ENCODE measurements around the gene SMURF2.
"Not testable (repeated sequence)": the region's sequence is repeated elsewhere in the genome, so short reads cannot be mapped to it uniquely, and the experiment has no call there.

SMURF2 gene

GRCh38 chr17:64615028-64615677 lies 47.0 kb downstream of the SMURF2 start:
- DNase-seq (ENCODE audit: extremely low spot score): no peak
- ChIA-PET POLR2A (no interaction called here), CTCF (interaction anchor here (0.6 kb wide), 3 partner anchors 33 to 993 kb away, joined by 3 to 4 read pairs (median 3); no protein-coding TSS in a partner anchor)
- no peak for TF ChIP-seq FOXM1 (IDR thresholded peaks at IDR 0.05; ENCODE audit: borderline replicate concordance)

GRCh38 chr17:64614266-64615027 lies 47.7 kb downstream of the SMURF2 start:
- POLR2A ChIA-PET: no interaction called here
- no peak for TF ChIP-seq FOXM1 (IDR thresholded peaks at IDR 0.05; ENCODE audit: borderline replicate concordance)
- TF ChIP-seq ZNF384 (IDR thresholded peaks at IDR 0.05): no peak
- no peak for TF ChIP-seq BHLHE40 (IDR thresholded peaks at IDR 0.05; ENCODE audit: borderline replicate concordance)
- no peak for TF ChIP-seq NFRKB (IDR thresholded peaks at IDR 0.05)
- no peak for TF ChIP-seq FOXA1 (IDR thresholded peaks at IDR 0.05)
- no peak for TF ChIP-seq HDGF (IDR thresholded peaks at IDR 0.05; ENCODE audit: borderline replicate concordance)
- CTCF ChIA-PET: interaction anchor here (0.5 to 0.6 kb wide), 2 partner anchors 173 to 193 kb away, joined by 3 to 4 read pairs; no protein-coding TSS in a partner anchor

GRCh38 chr17:64611369-64611768 lies 50.7 kb downstream of the SMURF2 start:
- POLR2A ChIA-PET: interaction anchor here (1.3 kb wide), 1 partner anchor 50 kb away, joined by 3 read pairs; no protein-coding TSS in a partner anchor
- CTCF ChIA-PET: no interaction called here
- TF ChIP-seq HDGF (IDR thresholded peaks at IDR 0.05; ENCODE audit: borderline replicate concordance) (no peak), FOXM1 (IDR thresholded peaks at IDR 0.05; ENCODE audit: borderline replicate concordance) (no peak), PKNOX1 (IDR thresholded peaks at IDR 0.05) (no peak), BHLHE40 (IDR thresholded peaks at IDR 0.05; ENCODE audit: borderline replicate concordance) (no peak), NFRKB (IDR thresholded peaks at IDR 0.05) (no peak), FOXA1 (IDR thresholded peaks at IDR 0.05) (no peak), CTBP1 (IDR thresholded peaks at IDR 0.05; ENCODE audit: borderline replicate concordance) (no peak), LEF1 (IDR thresholded peaks at IDR 0.05; ENCODE audit: borderline replicate concordance) (no peak), ARNT (IDR thresholded peaks at IDR 0.05) (no peak), L3MBTL2 (conservative IDR thresholded peaks at IDR 0.05) (no peak), FOXK2 (IDR thresholded peaks at IDR 0.05) (no peak), ZNF384 (IDR thresholded peaks at IDR 0.05) (no peak), ELF4 (IDR thresholded peaks at IDR 0.05) (no peak), SP1 (IDR thresholded peaks at IDR 0.05) (no peak), SUZ12 (IDR thresholded peaks at IDR 0.05) (no peak), TARDBP (IDR thresholded peaks at IDR 0.05) (no peak)
- DNase-seq (ENCODE audit: extremely low spot score): no peak

More at GRCh38 chr17:64614266-64615027, 47.7 kb downstream of the SMURF2 start:
- no peak for DNase-seq (ENCODE audit: extremely low spot score)

GRCh38 chr17:64610244-64610643 lies 51.9 kb downstream of the SMURF2 start:
- CTCF ChIA-PET; POLR2A ChIA-PET; DNase-seq (ENCODE audit: extremely low spot score): not testable (repeated sequence)

- POLR2A ChIA-PET: no interaction called here
- no peak for TF ChIP-seq BHLHE40 (IDR thresholded peaks at IDR 0.05; ENCODE audit: borderline replicate concordance)
- TF ChIP-seq ZNF384 (IDR thresholded peaks at IDR 0.05): no peak
- TF ChIP-seq NFRKB (IDR thresholded peaks at IDR 0.05): no peak
- no peak for TF ChIP-seq LEF1 (IDR thresholded peaks at IDR 0.05; ENCODE audit: borderline replicate concordance)
- TF ChIP-seq ARNT (IDR thresholded peaks at IDR 0.05): no peak
- DNase-seq (ENCODE audit: extremely low spot score): no peak
- CTCF ChIA-PET: no interaction called here
These were observed 53.5 kb downstream of the SMURF2 start for GRCh38 chr17:64608571-64608981.

- POLR2A ChIA-PET: no interaction called here
- CTCF ChIA-PET: no interaction called here
- no peak for DNase-seq (ENCODE audit: extremely low spot score)
- no peak for TF ChIP-seq FOXA1 (IDR thresholded peaks at IDR 0.05)
- TF ChIP-seq ZNF384 (IDR thresholded peaks at IDR 0.05): no peak
- no peak for TF ChIP-seq PKNOX1 (IDR thresholded peaks at IDR 0.05)
- TF ChIP-seq NFRKB (IDR thresholded peaks at IDR 0.05): no peak
- no peak for TF ChIP-seq BHLHE40 (IDR thresholded peaks at IDR 0.05; ENCODE audit: borderline replicate concordance)
- TF ChIP-seq CTBP1 (IDR thresholded peaks at IDR 0.05; ENCODE audit: borderline replicate concordance): no peak
- TF ChIP-seq TARDBP (IDR thresholded peaks at IDR 0.05): no peak
- TF ChIP-seq SP1 (IDR thresholded peaks at IDR 0.05): no peak
- TF ChIP-seq ELF4 (IDR thresholded peaks at IDR 0.05): no peak
- TF ChIP-seq ARNT (IDR thresholded peaks at IDR 0.05): no peak
- TF ChIP-seq LEF1 (IDR thresholded peaks at IDR 0.05; ENCODE audit: borderline replicate concordance): no peak
- no peak for TF ChIP-seq FOXM1 (IDR thresholded peaks at IDR 0.05; ENCODE audit: borderline replicate concordance)
- no peak for TF ChIP-seq SUZ12 (IDR thresholded peaks at IDR 0.05)
- no peak for TF ChIP-seq HDGF (IDR thresholded peaks at IDR 0.05; ENCODE audit: borderline replicate concordance)
- no peak for TF ChIP-seq L3MBTL2 (conservative IDR thresholded peaks at IDR 0.05)
- TF ChIP-seq FOXK2 (IDR thresholded peaks at IDR 0.05): no peak
These were observed 54.1 kb downstream of the SMURF2 start for GRCh38 chr17:64607862-64608565.

- DNase-seq (ENCODE audit: extremely low spot score); CTCF ChIA-PET: not testable (repeated sequence)
These were observed 57.6 kb downstream of the SMURF2 start for GRCh38 chr17:64604532-64604931.

More at GRCh38 chr17:64604532-64604931, 57.6 kb downstream of the SMURF2 start:
- POLR2A ChIA-PET: interaction anchor here (1.3 kb wide), 1 partner anchor 99 kb away, joined by 5 read pairs; no protein-coding TSS in a partner anchor
